ENCODE results near the gene TBC1D9. TPM values are rescaled to one million over a fixed set of nuclear protein-coding genes. Genes with fewer than 3 reads are reported as not detected.

Gene TBC1D9
- total RNA-seq, 1 donor from 2014 or later = 36.4 TPM

- Mint-ChIP-seq H3K36me3 (ENCODE audit: insufficient read depth) (no peaks in the 10 kb centered on the region), H3K9me3 (ENCODE audit: low read depth) (no peaks in the 10 kb centered on the region), H3K4me3 (ENCODE audit: low read depth) (no peak overlapping the region), H3K27me3 (no peaks in the 10 kb centered on the region), H3K4me1 (ENCODE audit: low read depth) (peaks cover 11% of the 10 kb centered on the region), H3K27ac (no peak overlapping the region)
- no peak for TF ChIP-seq CTCF (IDR thresholded peaks at IDR 0.05; ENCODE audit: unreplicated experiment)
- no peak for DNase-seq (ENCODE audit: low spot score, unreplicated experiment)
Observed at GRCh38 chr4:140604544-140604943, 151.6 kb downstream of the TBC1D9 start.

- peaks cover 11% of the 10 kb centered on the region for H3K4me1 Mint-ChIP-seq (ENCODE audit: low read depth)
- TF ChIP-seq CTCF (IDR thresholded peaks at IDR 0.05; ENCODE audit: unreplicated experiment) = no peak
- no peak for DNase-seq (ENCODE audit: low spot score, unreplicated experiment)
- H3K9me3 Mint-ChIP-seq (ENCODE audit: low read depth) = no peaks in the 10 kb centered on the region
- H3K36me3 Mint-ChIP-seq (ENCODE audit: insufficient read depth) = no peaks in the 10 kb centered on the region
- H3K27me3 Mint-ChIP-seq = no peaks in the 10 kb centered on the region
- no peak overlapping the region for H3K27ac Mint-ChIP-seq
- no peak overlapping the region for H3K4me3 Mint-ChIP-seq (ENCODE audit: low read depth)
Observed at GRCh38 chr4:140603286-140603685, 152.9 kb downstream of the TBC1D9 start.

GRCh38 chr4:140602714-140603113 lies 153.5 kb downstream of the TBC1D9 start:
- no peak overlapping the region for H3K4me3 Mint-ChIP-seq (ENCODE audit: low read depth)
- no peaks in the 10 kb centered on the region for H3K36me3 Mint-ChIP-seq (ENCODE audit: insufficient read depth)
- no peak for TF ChIP-seq CTCF (IDR thresholded peaks at IDR 0.05; ENCODE audit: unreplicated experiment)
- DNase-seq (ENCODE audit: low spot score, unreplicated experiment) = no peak
- H3K4me1 Mint-ChIP-seq (ENCODE audit: low read depth) = peaks cover 11% of the 10 kb centered on the region
- H3K9me3 Mint-ChIP-seq (ENCODE audit: low read depth) = no peaks in the 10 kb centered on the region
- H3K27me3 Mint-ChIP-seq = no peaks in the 10 kb centered on the region
- H3K27ac Mint-ChIP-seq = no peak overlapping the region

- no peak overlapping the region for H3K27ac Mint-ChIP-seq
- no peak overlapping the region for H3K4me3 Mint-ChIP-seq (ENCODE audit: low read depth)
- peaks cover 8% of the 10 kb centered on the region for H3K4me1 Mint-ChIP-seq (ENCODE audit: low read depth)
- DNase-seq (ENCODE audit: low spot score, unreplicated experiment) = no peak
- no peak for TF ChIP-seq CTCF (IDR thresholded peaks at IDR 0.05; ENCODE audit: unreplicated experiment)
- H3K27me3 Mint-ChIP-seq = no peaks in the 10 kb centered on the region
- no peaks in the 10 kb centered on the region for H3K36me3 Mint-ChIP-seq (ENCODE audit: insufficient read depth)
- H3K9me3 Mint-ChIP-seq (ENCODE audit: low read depth) = no peaks in the 10 kb centered on the region
Observed at GRCh38 chr4:140600408-140600807, 155.8 kb downstream of the TBC1D9 start.

- no peaks in the 10 kb centered on the region for H3K4me1 Mint-ChIP-seq (ENCODE audit: low read depth)
- DNase-seq (ENCODE audit: low spot score, unreplicated experiment) = no peak
Observed at GRCh38 chr4:140595065-140595464, 161.1 kb downstream of the TBC1D9 start.

More at GRCh38 chr4:140595065-140595464, 161.1 kb downstream of the TBC1D9 start:
- no peak overlapping the region for H3K4me3 Mint-ChIP-seq (ENCODE audit: low read depth)
- H3K9me3 Mint-ChIP-seq (ENCODE audit: low read depth) = peaks cover 12% of the 10 kb centered on the region
- peaks cover 1% of the 10 kb centered on the region for H3K36me3 Mint-ChIP-seq (ENCODE audit: insufficient read depth)
- peak; percentile 59 for TF ChIP-seq CTCF (IDR thresholded peaks at IDR 0.05; ENCODE audit: unreplicated experiment)
- H3K27me3 Mint-ChIP-seq = peaks cover 4% of the 10 kb centered on the region
- no peak overlapping the region for H3K27ac Mint-ChIP-seq

All from progenitor cell of endocrine pancreas (in vitro differentiated cells).